Adrenal gland (tissue), 5 donors: ENCODE results near the gene PTGER4.

Experiments used
- POLR2A ChIP-seq, 2 donors: fragments of 450-650 bp; IDR thresholded peaks; one replicate each; pipeline ENCODE4 v1.6.1; 2017; ENCODE audit warnings: antibody characterized with exemption in 2 of 2, mild to moderate bottlenecking in 2 of 2, moderate library complexity in 1 of 2
- TF ChIP-seq, protein P1 (sequence below), 6 experiments: fragments of 450-650 bp in 4 of 6; fragments of 200-600 bp in 2 of 6; sonication (generic) in 1 of 6; IDR thresholded peaks; 1 replicate in 5 of 6; 2 replicates in 1 of 6; pipeline versions ENCODE4 v1.5.1 to v1.8.0; 2016 to 2021; ENCODE audit warnings: antibody characterized with exemption in 6 of 6, mild to moderate bottlenecking in 2 of 6, moderate library complexity in 1 of 6
- donor health status: DM: no; HTN: no; CAD: no.

- TF ChIP-seq, protein P1, sequence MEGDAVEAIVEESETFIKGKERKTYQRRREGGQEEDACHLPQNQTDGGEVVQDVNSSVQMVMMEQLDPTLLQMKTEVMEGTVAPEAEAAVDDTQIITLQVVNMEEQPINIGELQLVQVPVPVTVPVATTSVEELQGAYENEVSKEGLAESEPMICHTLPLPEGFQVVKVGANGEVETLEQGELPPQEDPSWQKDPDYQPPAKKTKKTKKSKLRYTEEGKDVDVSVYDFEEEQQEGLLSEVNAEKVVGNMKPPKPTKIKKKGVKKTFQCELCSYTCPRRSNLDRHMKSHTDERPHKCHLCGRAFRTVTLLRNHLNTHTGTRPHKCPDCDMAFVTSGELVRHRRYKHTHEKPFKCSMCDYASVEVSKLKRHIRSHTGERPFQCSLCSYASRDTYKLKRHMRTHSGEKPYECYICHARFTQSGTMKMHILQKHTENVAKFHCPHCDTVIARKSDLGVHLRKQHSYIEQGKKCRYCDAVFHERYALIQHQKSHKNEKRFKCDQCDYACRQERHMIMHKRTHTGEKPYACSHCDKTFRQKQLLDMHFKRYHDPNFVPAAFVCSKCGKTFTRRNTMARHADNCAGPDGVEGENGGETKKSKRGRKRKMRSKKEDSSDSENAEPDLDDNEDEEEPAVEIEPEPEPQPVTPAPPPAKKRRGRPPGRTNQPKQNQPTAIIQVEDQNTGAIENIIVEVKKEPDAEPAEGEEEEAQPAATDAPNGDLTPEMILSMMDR (IDR thresholded peaks at IDR 0.05): no peak
- TF ChIP-seq POLR2A (IDR thresholded peaks at IDR 0.05): no peak
These were observed 55.9 kb downstream of the PTGER4 start for GRCh38 chr5:40735609-40736008.
